GM21737 (cell line): ENCODE data around the gene MAOB.
"Not testable (repeated sequence)": the region's sequence is repeated elsewhere in the genome, so short reads cannot be mapped to it uniquely, and the experiment has no call there.

ENCODE experiments used
- ATAC-seq: cut with Tn5 transposase; IDR thresholded peaks from one replicate; pipeline ENCODE4 v1.9.1; 2021; ENCODE audit warnings: mild to moderate bottlenecking, moderate library complexity; ENCODE audit not compliant: unreplicated experiment

The MAOB gene

DNA sequence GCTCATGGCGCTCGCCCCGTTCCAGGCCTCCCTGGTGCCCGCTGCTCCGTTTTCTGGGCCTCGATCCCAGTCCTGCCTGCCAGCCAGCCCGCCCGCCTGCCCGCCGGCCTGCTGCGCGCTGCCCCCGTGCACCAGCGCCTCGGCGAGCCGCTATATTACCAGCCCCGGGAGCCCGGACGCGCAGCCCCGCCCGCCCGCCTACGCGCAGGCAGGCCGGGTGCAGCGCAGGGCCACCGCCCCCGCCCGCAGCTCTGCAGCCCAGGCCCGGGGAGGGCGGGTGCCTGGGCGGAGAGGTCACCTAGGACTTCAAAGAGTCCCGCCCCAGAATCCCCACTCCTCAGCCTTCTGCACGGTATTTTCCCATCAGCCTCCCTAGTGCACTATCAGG is at the start of gene MAOB:
Gene MAOB (minus strand): TSS at position 157 of the 388 bp plus-strand sequence. CDS start 151 bp downstream, at position 6.
- ATAC-seq, result no peak

DNA sequence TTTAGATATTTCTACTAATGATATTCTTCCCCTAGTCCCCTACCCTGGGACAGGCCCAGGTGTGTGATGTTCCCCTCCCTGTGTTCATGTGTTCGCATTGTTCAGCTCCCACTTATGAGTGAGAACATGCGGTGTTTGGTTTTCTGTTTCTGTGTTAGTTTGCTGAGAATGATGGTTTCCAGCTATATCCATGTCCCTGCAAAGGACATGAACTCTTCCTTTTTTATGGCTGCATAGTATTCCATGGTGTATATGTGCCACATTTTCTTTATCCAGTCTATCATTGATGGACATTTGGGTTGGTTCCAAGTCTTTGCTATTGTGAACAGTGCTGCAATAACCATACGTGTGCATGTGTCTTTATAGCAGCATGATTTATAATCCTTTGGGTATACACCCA is 39.8 kb upstream of the MAOB start:
- not testable (repeated sequence) for ATAC-seq

DNA sequence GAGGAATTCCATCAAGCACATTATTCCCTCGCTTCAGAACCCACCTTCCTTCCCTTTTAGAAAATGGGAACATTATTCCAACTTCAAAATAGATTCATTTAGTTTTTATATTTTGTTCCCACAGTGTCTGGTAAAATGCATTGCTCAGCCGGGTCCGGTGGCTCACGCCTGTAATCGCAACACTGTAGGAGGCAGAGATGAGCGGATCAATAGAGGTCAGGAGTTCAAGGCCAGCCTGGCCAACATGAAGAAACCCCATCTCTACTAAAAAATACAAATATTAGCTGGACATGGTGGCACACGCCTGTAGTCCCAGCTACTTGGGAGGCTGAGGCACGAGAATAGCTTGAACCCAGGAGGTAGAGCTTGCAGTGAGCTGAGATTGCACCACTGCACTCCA is 28.5 kb upstream of the MAOB start:
- not testable (repeated sequence) for ATAC-seq

GRCh38 chrX:43910012-43910411 is 27.8 kb upstream of the MAOB start:
- no peak for ATAC-seq

- ATAC-seq, result no peak
These were observed 26.9 kb upstream of the MAOB start for GRCh38 chrX:43909141-43909540.

- ATAC-seq, result no peak
These were observed 17.9 kb upstream of the MAOB start for GRCh38 chrX:43899878-43900815.

DNA sequence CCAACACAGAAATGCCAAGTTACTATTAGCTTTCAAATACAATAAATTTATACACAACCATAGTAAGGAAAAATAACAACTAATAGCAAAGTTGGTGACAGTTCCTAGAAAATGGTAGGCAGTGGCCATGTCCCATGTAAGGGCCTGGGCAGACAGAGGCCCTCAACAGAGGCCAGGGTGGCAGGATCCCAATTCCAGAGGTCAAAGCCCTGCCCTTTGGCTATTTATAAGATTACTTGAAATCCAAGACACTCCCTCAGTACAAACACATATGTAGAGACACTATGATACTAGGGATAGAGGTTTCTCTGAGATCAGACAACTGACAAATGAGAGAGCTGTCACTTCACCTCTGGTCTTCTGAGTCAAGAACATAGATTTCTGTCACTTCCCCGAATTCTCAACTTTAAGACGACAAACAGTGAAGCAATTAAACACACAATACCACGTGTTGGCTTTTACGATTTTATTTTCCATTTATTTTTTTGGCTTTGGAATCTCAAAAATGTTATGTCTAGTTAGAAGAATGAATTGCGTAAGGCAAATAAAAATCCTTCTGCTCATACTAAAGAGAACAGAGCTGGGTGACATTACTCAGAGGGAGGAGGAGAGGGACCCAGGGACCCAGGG is 16.3 kb upstream of the MAOB start:
- ATAC-seq, result no peak

DNA sequence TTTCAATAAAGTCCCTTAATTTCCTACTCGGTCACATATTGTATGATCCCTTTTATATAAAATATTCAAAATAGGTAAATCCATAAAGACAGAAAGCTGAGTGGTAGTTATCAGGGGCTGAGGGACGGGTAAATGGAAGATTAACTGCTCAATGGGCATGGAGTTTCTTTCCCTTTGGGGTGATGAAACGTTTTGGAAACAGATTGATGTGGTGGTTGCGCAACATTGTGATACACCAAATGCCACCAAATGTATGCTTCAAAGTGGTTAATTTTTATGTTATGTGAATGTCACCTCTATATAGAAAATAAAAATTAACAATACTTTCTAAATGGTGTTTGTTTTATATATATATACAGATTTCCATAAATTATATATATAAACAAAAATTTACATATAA is 15.0 kb upstream of the MAOB start:
- no peak for ATAC-seq

GRCh38 chrX:43892336-43892870 is 10.2 kb upstream of the MAOB start:
- no peak for ATAC-seq

GRCh38 chrX:43885617-43886016 is 3.4 kb upstream of the MAOB start:
- ATAC-seq, result no peak

DNA sequence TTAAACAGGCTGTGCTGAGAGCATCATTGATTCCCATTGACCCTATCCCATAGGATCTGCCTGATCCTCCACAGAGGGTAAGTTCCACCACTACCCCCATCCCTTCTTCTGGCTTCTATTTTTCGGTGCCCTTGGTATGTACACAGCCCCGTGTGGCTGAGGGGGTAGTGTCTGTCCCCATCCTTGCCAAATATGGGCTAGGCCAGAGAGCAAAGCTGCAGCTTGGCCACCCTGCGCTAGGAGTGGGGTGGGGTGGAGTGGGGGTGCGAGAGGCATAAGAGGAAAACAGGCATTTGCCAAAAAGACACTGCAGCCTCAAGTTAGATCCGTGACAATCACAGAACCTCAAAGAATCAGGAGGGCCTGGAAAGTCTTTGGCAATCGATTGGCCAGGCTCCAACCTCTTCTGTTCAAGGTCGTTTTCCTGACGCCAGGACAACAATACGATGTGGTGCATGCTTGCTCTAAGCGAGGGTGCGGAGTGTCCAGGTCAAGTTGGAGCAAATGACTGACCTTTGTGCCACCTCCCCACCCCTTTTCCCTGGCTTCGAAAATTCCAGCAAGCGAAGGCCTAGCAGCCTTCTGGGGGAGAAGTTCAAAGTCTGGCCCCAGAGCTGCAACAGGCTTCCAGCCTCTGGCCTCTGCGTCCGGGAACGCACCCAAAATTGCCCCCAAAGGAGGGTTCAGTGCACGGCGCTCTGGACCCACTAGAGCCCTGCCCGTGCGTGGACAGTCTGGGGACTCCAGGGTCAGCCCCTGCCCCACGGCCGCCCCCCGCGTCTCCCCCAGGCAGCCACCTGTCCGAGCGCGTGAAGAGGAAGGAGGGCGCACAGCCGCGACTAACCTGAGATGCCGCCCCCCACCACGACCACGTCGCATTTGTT is 598 bp downstream of the MAOB start:
- no peak for ATAC-seq

GRCh38 chrX:43880425-43880824 is 1.8 kb downstream of the MAOB start:
- ATAC-seq, result no peak

DNA sequence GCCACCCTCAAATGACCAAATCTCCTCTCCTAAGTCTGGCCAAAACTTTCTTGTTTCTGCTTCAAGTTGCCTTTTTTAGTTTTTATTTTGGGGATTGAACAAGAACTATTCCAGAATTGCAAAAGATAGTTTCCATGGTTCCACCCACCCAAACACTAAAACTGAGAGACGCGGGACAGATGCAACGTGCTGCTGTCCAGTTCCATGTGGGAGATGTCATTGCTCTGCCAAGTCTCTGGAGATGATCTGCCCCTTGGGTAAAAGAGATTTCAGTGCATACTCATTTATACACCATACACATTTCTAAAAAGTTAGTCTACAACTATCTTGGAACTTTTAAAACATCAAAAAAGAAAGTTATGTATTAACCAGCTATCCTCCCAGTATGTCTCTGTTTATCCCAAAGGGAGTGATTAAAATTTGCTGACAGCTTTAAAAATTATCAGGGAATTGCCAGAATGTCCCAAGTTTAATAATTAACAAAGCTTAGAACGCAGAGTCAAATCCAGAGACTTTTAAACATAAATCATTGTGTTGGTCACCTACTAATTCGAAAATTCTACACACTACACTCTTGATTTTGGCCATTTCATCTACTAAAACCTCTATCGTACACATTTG is 3.2 kb downstream of the MAOB start:
- no peak for ATAC-seq

GRCh38 chrX:43876680-43877079 is 5.6 kb downstream of the MAOB start:
- ATAC-seq, result no peak

GRCh38 chrX:43870758-43871419 is 11.4 kb downstream of the MAOB start:
- no peak for ATAC-seq

DNA sequence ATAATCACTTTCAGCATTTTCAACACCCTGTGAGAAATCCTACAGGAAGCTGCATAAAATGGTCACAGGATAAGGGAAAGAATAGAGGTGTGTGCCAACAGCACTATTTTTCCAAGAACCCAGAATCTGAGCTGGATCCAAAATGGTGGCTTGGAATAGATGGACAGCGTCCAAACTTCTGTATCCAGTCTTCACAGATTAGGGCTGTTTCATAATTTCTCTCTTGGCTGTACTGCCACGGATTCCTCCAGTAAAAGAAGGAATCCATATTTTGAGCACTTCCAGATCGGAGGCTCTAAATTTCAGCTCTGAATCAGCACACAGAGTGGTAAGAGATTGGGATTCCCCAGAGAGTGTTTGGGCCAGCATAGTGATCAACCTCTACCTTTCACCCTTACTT is 12.2 kb downstream of the MAOB start:
- ATAC-seq, result no peak

GRCh38 chrX:43868791-43869190 is 13.5 kb downstream of the MAOB start:
- ATAC-seq, result no peak

- no peak for ATAC-seq
These were observed 15.8 kb downstream of the MAOB start for GRCh38 chrX:43866423-43866822.

DNA sequence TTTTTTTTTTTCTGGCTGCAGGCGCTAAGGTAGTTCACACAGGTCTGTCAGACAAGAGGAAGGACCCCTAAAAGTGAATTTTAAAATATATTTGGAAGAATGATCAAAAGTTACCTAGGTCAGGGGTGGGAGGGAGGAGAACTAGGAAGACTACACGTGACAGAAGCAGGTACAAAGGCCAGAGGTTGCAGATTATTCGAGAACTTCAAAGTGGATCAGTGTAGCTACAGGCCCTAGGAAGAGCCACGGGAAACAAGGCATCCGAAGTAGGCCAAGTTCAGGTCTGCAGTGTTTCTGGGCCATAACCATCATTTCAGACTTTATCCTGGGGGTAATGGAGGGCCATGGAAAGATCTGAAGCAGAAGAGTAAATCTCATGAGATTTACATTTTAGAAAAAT is 16.5 kb downstream of the MAOB start:
- no peak for ATAC-seq

- no peak for ATAC-seq
These were observed 19.8 kb downstream of the MAOB start for GRCh38 chrX:43862434-43862833.
